Panc1 (cell line): ENCODE measurements around the gene DCBLD1. TPM values are rescaled to one million over a fixed set of nuclear protein-coding genes. Genes with fewer than 3 reads are reported as not detected.

Experiments used
- ATAC-seq: fragments of 200-7000 bp; cut with Tn5 transposase; 2 replicates; pipeline ENCODE4 v1.9.1; 2020; ENCODE audit warnings: mild to moderate bottlenecking, moderate library complexity
- BruUV-seq: library from RNA; stranded (reverse); fragments of 400-500 nt; replicated peaks from 2 replicates; lab custom pipeline; 2021; lab: Mats Ljungman, UMichigan
- CTCF ChIA-PET: fragments of 300-600 bp; sonication (Branson Sonifier 250); formaldehyde crosslinking; loops from one replicate; lab custom pipeline; 2022; ENCODE audit warnings: antibody characterized with exemption; lab: Charles Lee
- POLR2A ChIA-PET: fragments of 300-600 bp; sonication (Branson Sonifier 250); formaldehyde crosslinking; loops from one replicate; lab custom pipeline; 2022; ENCODE audit warnings: antibody characterized with exemption; lab: Charles Lee
- DNase-seq: peaks from one replicate; pipeline ENCODE4 v3.0.0-alpha.2; 2010; ENCODE audit warnings: low read depth, low spot score
- H3K27ac ChIP-seq: 2 replicates; pipeline ENCODE4 v1.5.1; 2011; ENCODE audit warnings: mild to moderate bottlenecking, low read length, inconsistent platforms
- H3K27me3 ChIP-seq: fragments of 200-500 bp; sonication (Bioruptor generic); 2 replicates; pipeline ENCODE4 v1.6.0; 2014; ENCODE audit warnings: low read length, inconsistent platforms; ENCODE audit not compliant: control insufficient read depth, insufficient read depth
- H3K36me3 ChIP-seq: fragments of 200-500 bp; sonication (Bioruptor generic); 2 replicates; pipeline ENCODE4 v1.5.1; 2014; ENCODE audit warnings: inconsistent platforms, mild to moderate bottlenecking, low read length, moderate library complexity; ENCODE audit not compliant: control insufficient read depth, insufficient read depth
- H3K4me1 ChIP-seq: 2 replicates; pipeline ENCODE4 v1.5.1; 2011; ENCODE audit warnings: inconsistent platforms, mild to moderate bottlenecking, low read length, moderate library complexity; ENCODE audit not compliant: control insufficient read depth, insufficient read depth
- H3K4me3 ChIP-seq, 2 experiments: 2 replicates each; pipeline ENCODE4 v1.5.1; 2011 to 2012; ENCODE audit warnings: low read depth in 2 of 2, low read length in 2 of 2, mild to moderate bottlenecking in 2 of 2, inconsistent platforms in 1 of 2, moderate library complexity in 1 of 2
- H3K9me3 ChIP-seq: fragments of 200-500 bp; sonication (Bioruptor generic); 2 replicates; pipeline ENCODE4 v1.5.1; 2014; ENCODE audit warnings: low read depth, mild to moderate bottlenecking, inconsistent platforms, low read length, moderate library complexity; ENCODE audit not compliant: control insufficient read depth, insufficient read depth
- CTCF ChIP-seq: fragments of 450-650 bp; IDR thresholded peaks from 2 replicates; pipeline ENCODE4 v1.5.1; 2017; ENCODE audit warnings: mild to moderate bottlenecking
- POLR2AphosphoS5 ChIP-seq: IDR thresholded peaks from 2 replicates; pipeline ENCODE4 v1.6.1; 2012; ENCODE audit warnings: mild to moderate bottlenecking, low read depth, low read length, moderate library complexity
- REST ChIP-seq, 2 experiments: IDR thresholded peaks; 2 replicates each; pipeline ENCODE4 v1.6.1; 2011 to 2012; ENCODE audit warnings: low read depth in 2 of 2, control low read depth in 1 of 2, low read length in 1 of 2, mild to moderate bottlenecking in 1 of 2, moderate library complexity in 1 of 2; ENCODE audit not compliant: insufficient read depth in 1 of 2
- SIN3A ChIP-seq: IDR thresholded peaks from 2 replicates; pipeline ENCODE4 v1.6.1; 2012; ENCODE audit warnings: low read depth, mild to moderate bottlenecking, low read length, moderate library complexity, borderline replicate concordance; ENCODE audit not compliant: insufficient read depth
- TCF7L2 ChIP-seq: IDR thresholded peaks from 2 replicates; pipeline ENCODE4 v1.6.1; 2011; ENCODE audit warnings: mild to moderate bottlenecking, low read depth, low read length, inconsistent platforms
- in situ Hi-C: cut with HindIII; loops from 2 replicates; pipeline ENCODE4 v1.10.0; 2016; ENCODE audit warnings: low sequenced_read_pairs, low pct_unique_long_range_greater_than_20kb
- intact Hi-C: fragments of 100-400 bp; cut with micrococcal nuclease; formaldehyde crosslinking; loops from one replicate; pipeline ENCODE4 v1.10.0; 2022; ENCODE audit not compliant: unreplicated experiment
- total RNA-seq: library from RNA; stranded (reverse); gene quantifications from one replicate; pipeline ENCODE4 v1.2.1, GENCODE V29; 2021; ENCODE audit not compliant: unreplicated experiment

Gene DCBLD1
- total RNA-seq, 1 experiment from 2014 or later, result 29.0 TPM

DNA sequence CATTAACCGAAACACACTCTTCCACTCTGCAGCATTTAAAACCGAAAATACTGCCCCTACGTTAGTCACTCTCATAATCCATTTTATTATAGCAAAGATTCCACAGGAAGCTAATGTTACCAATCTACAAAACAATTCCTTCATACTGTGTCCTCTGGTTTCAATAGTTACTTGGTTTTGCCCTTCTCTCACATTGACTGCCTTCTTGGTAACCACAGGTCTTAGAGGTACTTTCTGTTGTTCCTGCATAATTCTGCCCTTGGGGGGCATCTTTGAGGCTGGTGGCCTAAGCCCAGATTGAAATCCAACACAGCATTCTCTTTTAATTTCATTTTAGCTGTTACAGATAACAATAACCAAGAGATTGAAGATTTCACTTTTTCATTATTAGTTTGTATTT, 9.8 kb upstream of the DCBLD1 start:
- TF ChIP-seq CTCF (no peak), SIN3A (no peak)
- ATAC-seq (no peak), DNase-seq (no peak)
- Histone ChIP-seq H3K27me3 (no peaks in the 10 kb centered on the region), H3K27ac (no peak overlapping the region), H3K4me1 (no peaks in the 10 kb centered on the region), H3K36me3 (no peaks in the 10 kb centered on the region), H3K9me3 (no peaks in the 10 kb centered on the region), H3K4me3 (no peak overlapping the region)
- BruUV-seq, result no TSS peak
- POLR2A ChIA-PET, result interaction anchor here (0.6 kb wide), 1 partner anchor 1723 kb away, joined by 4 read pairs; no protein-coding TSS in a partner anchor
- intact Hi-C loops (no loop called here), in situ Hi-C loops (no loop called here)
- CTCF ChIA-PET, result no interaction called here

- H3K36me3 ChIP-seq, result no peaks in the 10 kb centered on the region
- ChIA-PET POLR2A (no interaction called here), CTCF (no interaction called here)
- H3K4me3 ChIP-seq, result no peak overlapping the region
- no peaks in the 10 kb centered on the region for H3K27me3 ChIP-seq
- DNase-seq, result no peak
- H3K27ac ChIP-seq, result no peak overlapping the region
- ATAC-seq, result no peak
- no peaks in the 10 kb centered on the region for H3K4me1 ChIP-seq
- no peaks in the 10 kb centered on the region for H3K9me3 ChIP-seq
- BruUV-seq, result no TSS peak
- TF ChIP-seq CTCF, result no peak
- no peak for TF ChIP-seq REST (IDR thresholded peaks at IDR 0.05; ENCODE audit: insufficient read depth in 1 of 2, low read depth in 2 of 2, low read length in 1 of 2)
- TF ChIP-seq SIN3A, result no peak
- no peak for TF ChIP-seq TCF7L2
- TF ChIP-seq POLR2AphosphoS5, result no peak
- in situ Hi-C loops, result no loop called here
- intact Hi-C loops, result no loop called here
Observed at GRCh38 chr6:117473401-117473800, 9.1 kb upstream of the DCBLD1 start.
